CD4-positive, alpha-beta T cell treated with Interleukin-1 beta for 1 hour (primary cell): ENCODE data around the gene CHM.
"Not testable (repeated sequence)": the region's sequence is repeated elsewhere in the genome, so short reads cannot be mapped to it uniquely, and the experiment has no call there.

Source experiments
- DNase-seq, 2 donors: peaks; one replicate each; pipeline ENCODE4 v3.0.0-alpha.2; 2020 to 2022

CHM gene

GRCh38 chrX:86047174-86047935 is at the start of gene CHM:
Gene CHM, minus strand, starts transcription at chrX:86047558. Its CDS starts 26 bp downstream, at chrX:86047532.
- DNase-seq, result peak; percentile 71 to 82

GRCh38 chrX:86078650-86079049 is 31.3 kb upstream of the CHM start:
- DNase-seq, result no peak

GRCh38 chrX:86066998-86067397 is 19.6 kb upstream of the CHM start:
- DNase-seq, result no peak

GRCh38 chrX:86061407-86061806 is 14.0 kb upstream of the CHM start:
- no peak for DNase-seq

- no peak for DNase-seq
Observed at GRCh38 chrX:86051741-86052140, 4.4 kb upstream of the CHM start.

- no peak for DNase-seq
Observed at GRCh38 chrX:86047936-86048280, 550 bp upstream of the CHM start.

- DNase-seq, result no peak
Observed at GRCh38 chrX:86044216-86044615, 3.1 kb downstream of the CHM start.

- no peak for DNase-seq
Observed at GRCh38 chrX:86039625-86040568, 7.5 kb downstream of the CHM start.

- no peak for DNase-seq
Observed at GRCh38 chrX:86033385-86033784, 14.0 kb downstream of the CHM start.

GRCh38 chrX:86028681-86029080 is 18.7 kb downstream of the CHM start:
- DNase-seq, result no peak

GRCh38 chrX:86023811-86024210 is 23.5 kb downstream of the CHM start:
- no peak for DNase-seq

GRCh38 chrX:86021652-86022289 is 25.6 kb downstream of the CHM start:
- no peak for DNase-seq

GRCh38 chrX:86016139-86016538 is 31.2 kb downstream of the CHM start:
- no peak for DNase-seq

- not testable (repeated sequence) for DNase-seq
Observed at GRCh38 chrX:86014959-86015358, 32.4 kb downstream of the CHM start.

GRCh38 chrX:86014421-86014820 is 32.9 kb downstream of the CHM start:
- no peak for DNase-seq

- DNase-seq, result no peak
Observed at GRCh38 chrX:86013792-86014191, 33.6 kb downstream of the CHM start.

GRCh38 chrX:86012188-86012587 is 35.2 kb downstream of the CHM start:
- no peak for DNase-seq

- DNase-seq, result not testable (repeated sequence)
Observed at GRCh38 chrX:86009803-86010202, 37.6 kb downstream of the CHM start.

- not testable (repeated sequence) for DNase-seq
Observed at GRCh38 chrX:86007891-86008290, 39.5 kb downstream of the CHM start.

- DNase-seq, result peak; percentile 5 to 9
Observed at GRCh38 chrX:86002076-86002896, 45.1 kb downstream of the CHM start.

- DNase-seq, result no peak
Observed at GRCh38 chrX:85998954-85999353, 48.4 kb downstream of the CHM start.

GRCh38 chrX:85996555-85996954 is 50.8 kb downstream of the CHM start:
- DNase-seq, result no peak

- no peak for DNase-seq
Observed at GRCh38 chrX:85995641-85996040, 51.7 kb downstream of the CHM start.
